GM12874 (cell line): ENCODE results near the gene LRRC52.

Experiments used
- CTCF ChIP-seq: IDR thresholded peaks from 2 replicates; pipeline ENCODE4 v1.5.1; 2011; ENCODE audit warnings: low read depth, mild to moderate bottlenecking, control low read depth, low read length, moderate library complexity; ENCODE audit not compliant: insufficient read depth

The LRRC52 gene

GRCh38 chr1:165560883-165561656 is 17.3 kb downstream of the LRRC52 start:
- TF ChIP-seq CTCF = no peak

GRCh38 chr1:165562571-165562970 is 18.8 kb downstream of the LRRC52 start:
- TF ChIP-seq CTCF = no peak

- no peak for TF ChIP-seq CTCF
Measured at GRCh38 chr1:165563551-165563950, 19.8 kb downstream of the LRRC52 start.

GRCh38 chr1:165564561-165564960 is 20.8 kb downstream of the LRRC52 start:
- no peak for TF ChIP-seq CTCF

GRCh38 chr1:165565751-165566490 is 22.1 kb downstream of the LRRC52 start:
- TF ChIP-seq CTCF = no peak

GRCh38 chr1:165570078-165570477 is 26.3 kb downstream of the LRRC52 start:
- TF ChIP-seq CTCF = no peak

- TF ChIP-seq CTCF = no peak
Measured at GRCh38 chr1:165573787-165574186, 30.0 kb downstream of the LRRC52 start.
